Upper lobe of left lung (tissue), 4 donors: ENCODE measurements around the gene ESPNL.

Source experiments
- CTCF ChIP-seq, 6 experiments: fragments of 450-650 bp in 4 of 6; fragments of 200-600 bp in 2 of 6; sonication (generic) in 2 of 6; IDR thresholded peaks; one replicate each; pipeline ENCODE4 v1.5.1; 2016 to 2019; ENCODE audit warnings: antibody characterized with exemption in 6 of 6
- EP300 ChIP-seq, 4 donors: sonication (generic); formaldehyde crosslinking; IDR thresholded peaks; one replicate each; pipeline ENCODE4 v1.5.1; 2017; ENCODE audit warnings: antibody characterized with exemption in 4 of 4, control low read depth in 2 of 4
- POLR2A ChIP-seq, 4 donors: fragments of 450-650 bp; IDR thresholded peaks; one replicate each; pipeline ENCODE4 v1.5.1; 2016 to 2017; ENCODE audit warnings: antibody characterized with exemption in 4 of 4, mild to moderate bottlenecking in 2 of 4
- POLR2AphosphoS5 ChIP-seq, 2 donors: sonication (generic); formaldehyde crosslinking; IDR thresholded peaks; one replicate each; pipeline ENCODE4 v1.5.1; 2017; ENCODE audit warnings: antibody characterized with exemption in 2 of 2

- TF ChIP-seq EP300 (IDR thresholded peaks at IDR 0.05) (no peak), CTCF (IDR thresholded peaks at IDR 0.05) (no peak), POLR2AphosphoS5 (IDR thresholded peaks at IDR 0.05) (no peak), POLR2A (IDR thresholded peaks at IDR 0.05) (no peak)
Observed at GRCh38 chr2:238079874-238080327, 20.2 kb upstream of the ESPNL start.
